ENCODE measurements around the gene BTBD2.

Gene BTBD2

GRCh38 chr19:1941146-1942077, 74.1 kb downstream of the BTBD2 start, which contains the start of gene CSNK1G2:
TSS of gene CSNK1G2 (plus strand) at chr19:1941172. CDS start at chr19:1969773, 28,601 bp downstream.
- DNase-seq (ENCODE audit: low read depth), result no peak

DNA sequence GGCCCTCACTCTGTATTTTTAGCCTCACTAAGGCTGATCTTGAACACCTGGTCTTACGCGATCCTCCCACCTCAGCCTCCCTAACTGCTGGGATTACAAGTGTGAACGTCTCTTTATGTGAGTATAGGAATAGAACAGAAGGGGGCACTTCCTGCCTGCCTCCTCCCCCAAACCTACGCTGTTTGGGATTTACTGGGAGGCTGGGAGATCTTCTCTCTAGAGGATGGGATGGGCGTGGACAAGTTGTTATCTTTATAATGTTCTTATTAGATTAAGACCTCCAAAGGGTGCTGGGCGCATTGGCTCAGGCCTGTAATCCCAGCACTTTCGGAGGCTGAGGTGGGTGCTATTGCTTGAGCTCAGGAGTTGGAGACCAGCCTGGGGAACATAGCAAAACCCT, 77.4 kb downstream of the BTBD2 start:
- no peak for DNase-seq (ENCODE audit: low read depth)

GRCh38 chr19:1936916-1937610, 78.5 kb downstream of the BTBD2 start:
- no peak for DNase-seq (ENCODE audit: low read depth)

- no peak for DNase-seq (ENCODE audit: low read depth)
Observed at GRCh38 chr19:1936430-1936829, 79.1 kb downstream of the BTBD2 start.

DNA sequence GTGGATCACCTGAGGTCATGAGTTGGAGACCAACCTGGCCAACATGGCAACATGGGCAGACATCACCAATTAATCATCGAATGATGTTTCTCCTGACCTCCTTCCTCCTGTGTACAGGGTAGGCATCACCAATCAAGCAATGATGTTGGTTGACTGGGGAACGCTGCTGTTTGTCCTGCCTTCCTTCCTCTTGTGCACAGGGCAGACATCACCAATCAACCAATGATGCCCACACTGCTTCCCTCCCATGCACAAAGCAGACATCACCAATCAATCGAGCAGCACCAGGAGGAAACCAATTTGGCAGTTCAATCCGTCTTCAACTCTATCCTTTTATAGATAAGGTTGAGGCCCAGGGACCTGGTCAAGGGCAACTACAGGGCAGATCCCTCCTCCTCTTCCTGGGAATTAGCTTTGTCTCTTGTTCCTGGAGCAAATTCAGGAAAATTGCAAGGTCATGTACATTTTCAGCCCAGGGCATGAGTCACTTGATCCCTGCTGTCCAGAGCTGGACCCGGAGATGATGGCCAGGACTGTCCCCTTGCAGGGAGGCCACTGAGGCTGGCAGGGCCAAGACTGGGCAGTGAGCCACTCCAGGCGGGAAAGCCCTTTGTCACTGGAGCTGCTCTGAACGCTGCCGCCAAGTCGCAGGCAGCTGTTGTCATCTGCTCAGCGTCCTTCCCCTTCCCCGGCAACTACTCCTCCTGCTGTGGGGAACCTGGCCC, 79.9 kb downstream of the BTBD2 start:
- no peak for DNase-seq (ENCODE audit: low read depth)
